HepG2 (cell line): ENCODE results near the gene CCDC122. TPM values are rescaled to one million over a fixed set of nuclear protein-coding genes. Genes with fewer than 3 reads are reported as not detected.

ENCODE experiments used
- ATAC-seq: fragments of 200-7000 bp; cut with Tn5 transposase; 3 replicates; pipeline ENCODE4 v1.9.1; 2020; ENCODE audit warnings: mild to moderate bottlenecking, moderate library complexity
- BruUV-seq: library from RNA; stranded (reverse); fragments of 400-500 nt; replicated peaks from 2 replicates; lab custom pipeline; 2021; lab: Mats Ljungman, UMichigan
- CTCF ChIA-PET: fragments of 300-600 bp; formaldehyde crosslinking; extraction: SDS; loops from one replicate; lab custom pipeline; 2021; ENCODE audit warnings: low total read pairs, inconsistent platforms, low intra/inter-chr PET ratio; lab: Yijun Ruan, JAX
- POLR2A ChIA-PET: fragments of 350-600 bp; sonication (Branson Sonifier 250); formaldehyde crosslinking; loops from one replicate; lab custom pipeline; 2020; ENCODE audit warnings: antibody characterized with exemption, inconsistent platforms; lab: Yijun Ruan, JAX
- DNase-seq: peaks from one replicate; pipeline ENCODE4 v3.0.0-alpha.2; 2015; ENCODE audit warnings: low spot score
- FAIRE-seq: peaks from 3 replicates; lab custom pipeline; 2011; peaks lifted over from hg19 to GRCh38; lab: Jason Lieb, UNC
- H2AFZ ChIP-seq: one replicate; pipeline ENCODE4 v1.6.1; 2011; ENCODE audit warnings: low read length, inconsistent platforms
- H3K27ac ChIP-seq: fragments of 300-600 bp; 3 replicates; pipeline ENCODE4 v1.8.0; 2011; ENCODE audit warnings: mixed run types, mild to moderate bottlenecking, mixed read lengths, low read length, inconsistent platforms; ENCODE audit not compliant: insufficient read depth; ENCODE audit errors: extremely low read length
- H3K27me3 ChIP-seq, 2 experiments: fragments of 200-600 bp in 1 of 2; 2 replicates in 1 of 2; 3 replicates in 1 of 2; pipeline versions ENCODE4 v1.6.0 to v1.8.0; 2011; ENCODE audit warnings: low read length in 2 of 2, mild to moderate bottlenecking in 2 of 2, moderate library complexity in 2 of 2, inconsistent platforms in 1 of 2; ENCODE audit not compliant: insufficient read depth in 2 of 2, control insufficient read depth in 1 of 2
- H3K36me3 ChIP-seq, 2 experiments: fragments of 200-600 bp in 1 of 2; replicated peaks in 1 of 2; 2 replicates in 1 of 2; 3 replicates in 1 of 2; pipeline versions ENCODE4 v1.5.1 to v1.8.0; 2011; ENCODE audit warnings: low read length in 2 of 2, inconsistent platforms in 1 of 2; ENCODE audit not compliant: insufficient read depth in 2 of 2, control insufficient read depth in 1 of 2
- H3K4me1 ChIP-seq: 2 replicates; pipeline ENCODE4 v1.5.1; 2012; ENCODE audit warnings: low read length, inconsistent platforms; ENCODE audit not compliant: insufficient read depth
- H3K4me2 ChIP-seq: 2 replicates; pipeline ENCODE4 v1.6.0; 2011; ENCODE audit warnings: low read depth, low read length, inconsistent platforms
- H3K4me3 ChIP-seq, 3 experiments: fragments of 200-600 bp in 1 of 3; sonication (generic), shearing (Covaris generic) in 1 of 3; replicated peaks in 1 of 3; 2 replicates each; pipeline ENCODE4 v1.5.1; 2011 to 2016; ENCODE audit warnings: low read length in 3 of 3, inconsistent platforms in 2 of 3, low read depth in 2 of 3, mild to moderate bottlenecking in 2 of 3, control low read depth in 1 of 3, mixed read lengths in 1 of 3; ENCODE audit not compliant: insufficient read depth in 1 of 3
- H3K79me2 ChIP-seq: one replicate; pipeline ENCODE4 v1.6.1; 2011; ENCODE audit warnings: low read length, inconsistent platforms; ENCODE audit not compliant: insufficient read depth
- H3K9ac ChIP-seq: 2 replicates; pipeline ENCODE4 v1.6.0; 2011; ENCODE audit warnings: mild to moderate bottlenecking, low read depth, low read length, inconsistent platforms; ENCODE audit not compliant: insufficient read depth
- H3K9me3 ChIP-seq: 2 replicates; pipeline ENCODE4 v1.5.1; 2012; ENCODE audit warnings: mild to moderate bottlenecking, low read length
- H4K20me1 ChIP-seq: 2 replicates; pipeline ENCODE4 v1.6.0; 2011; ENCODE audit warnings: inconsistent platforms, mild to moderate bottlenecking, low read length, moderate library complexity; ENCODE audit not compliant: insufficient read depth
- ETV6 ChIP-seq: sonication (generic); formaldehyde crosslinking; conservative IDR thresholded peaks from 2 replicates; pipeline ENCODE4 v1.4.0; 2020; ENCODE audit warnings: missing genetic modification reagents
- ZBTB8A ChIP-seq: sonication (generic); formaldehyde crosslinking; IDR thresholded peaks from 2 replicates; pipeline ENCODE4 v1.4.0; 2020; ENCODE audit warnings: mild to moderate bottlenecking, low read depth, missing genetic modification reagents, borderline replicate concordance
- ZNF33B ChIP-seq: sonication (generic); formaldehyde crosslinking; IDR thresholded peaks from 2 replicates; pipeline ENCODE4 v1.5.1; 2020; ENCODE audit warnings: mild to moderate bottlenecking, missing genetic modification reagents
- WGBS: methylation state at CpG from one replicate; pipeline ENCODE4 v1.1.6; 2017; ENCODE audit warnings: low lambda C conversion rate; 5-methylcytosine and 5-hydroxymethylcytosine counted together
- in situ Hi-C: cut with HindIII; loops from 2 replicates; pipeline ENCODE4 v1.10.0; 2017; ENCODE audit warnings: low pct_unique_long_range_greater_than_20kb; ENCODE audit not compliant: extremely low pct_ligation_motif_present
- intact Hi-C: fragments of 100-400 bp; cut with micrococcal nuclease; formaldehyde crosslinking; loops from one replicate; pipeline ENCODE4 v1.10.0; 2022; ENCODE audit not compliant: unreplicated experiment
- polyA plus RNA-seq, 8 experiments: library from polyadenylated mRNA; depleted of rRNA in 3 of 8; stranded (reverse) in 7 of 8; unstranded in 1 of 8; fragments of >200 nt; fragmentation: Illumina TruSeq in 4 of 8; extraction: Trizol in 4 of 8; gene quantifications; 2 replicates each; pipeline versions ENCODE4 v1.2.1 to v1.2.3, GENCODE V29; 2011 to 2016; ENCODE audit warnings: low read depth in 4 of 8, missing spikeins in 1 of 8, mixed read lengths in 1 of 8; ENCODE audit not compliant: insufficient read depth in 1 of 8
- total RNA-seq, 5 experiments: library from RNA; depleted of rRNA; stranded (reverse); fragments of >200 nt; fragmentation: Illumina TruSeq; extraction: Trizol; gene quantifications; 2 replicates each; pipeline ENCODE4 v1.2.3, GENCODE V29; 2016; ENCODE audit warnings: low read depth in 1 of 5
- TF ChIP-seq, protein P1 (sequence below): sonication (generic); formaldehyde crosslinking; IDR thresholded peaks from 2 replicates; pipeline ENCODE4 v1.5.0; 2020; ENCODE audit warnings: mild to moderate bottlenecking, missing genetic modification reagents, borderline replicate concordance
- TF ChIP-seq, protein P2 (sequence below): IDR thresholded peaks from 2 replicates; pipeline ENCODE4 v1.6.1; 2012; ENCODE audit warnings: low read depth, low read length, improper control_type of control experiment

Gene CCDC122
- total and polyA plus RNA-seq, 2 of the 13 experiments (the other 11 are each of a cell fraction or from before 2014, with no cell fraction given) = 0.32 to 3.5 TPM

DNA sequence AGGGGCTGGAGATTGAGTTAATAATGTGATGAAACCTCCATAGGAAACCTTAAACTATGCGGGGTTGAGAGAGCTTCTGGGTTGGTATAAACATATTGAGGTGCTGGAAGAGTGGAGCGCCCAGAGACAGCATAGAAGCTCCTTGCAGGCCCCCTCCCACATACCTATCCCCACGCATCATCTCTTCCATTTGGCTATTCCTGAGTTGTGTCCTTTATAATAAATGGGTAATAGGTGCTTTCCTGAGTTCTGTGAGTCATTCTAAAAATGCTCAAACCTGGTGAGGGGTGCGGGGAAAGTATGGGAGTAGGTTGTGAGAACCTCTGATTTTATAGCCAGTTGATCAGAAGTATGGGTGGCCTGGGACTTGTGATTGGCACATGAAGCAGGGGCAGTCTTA, 14.6 kb downstream of the CCDC122 start:
- H3K27ac ChIP-seq = no peak overlapping the region
- no peaks in the 10 kb centered on the region; a peak in 1 of 5 replicates for H3K27me3 ChIP-seq
- H3K9ac ChIP-seq = no peak overlapping the region
- FAIRE-seq = no peak
- ATAC-seq = no peak
- intact Hi-C loops = no loop called here
- no peak overlapping the region for H2AFZ ChIP-seq
- no peaks in the 10 kb centered on the region for H3K36me3 ChIP-seq
- 88% methylated on average over 4 of the region's 4 CpGs for WGBS
- no peaks in the 10 kb centered on the region for H3K4me1 ChIP-seq
- H3K4me3 ChIP-seq = no peak overlapping the region
- in situ Hi-C loops = no loop called here
- H4K20me1 ChIP-seq = no peaks in the 10 kb centered on the region
- ChIA-PET POLR2A (no interaction called here), CTCF (no interaction called here)
- TF ChIP-seq ZNF33B (no peak), ZBTB8A (CRISPR knock-in tag) (no peak), ETV6 (CRISPR knock-in tag) (no peak)
- TF ChIP-seq, protein P1, sequence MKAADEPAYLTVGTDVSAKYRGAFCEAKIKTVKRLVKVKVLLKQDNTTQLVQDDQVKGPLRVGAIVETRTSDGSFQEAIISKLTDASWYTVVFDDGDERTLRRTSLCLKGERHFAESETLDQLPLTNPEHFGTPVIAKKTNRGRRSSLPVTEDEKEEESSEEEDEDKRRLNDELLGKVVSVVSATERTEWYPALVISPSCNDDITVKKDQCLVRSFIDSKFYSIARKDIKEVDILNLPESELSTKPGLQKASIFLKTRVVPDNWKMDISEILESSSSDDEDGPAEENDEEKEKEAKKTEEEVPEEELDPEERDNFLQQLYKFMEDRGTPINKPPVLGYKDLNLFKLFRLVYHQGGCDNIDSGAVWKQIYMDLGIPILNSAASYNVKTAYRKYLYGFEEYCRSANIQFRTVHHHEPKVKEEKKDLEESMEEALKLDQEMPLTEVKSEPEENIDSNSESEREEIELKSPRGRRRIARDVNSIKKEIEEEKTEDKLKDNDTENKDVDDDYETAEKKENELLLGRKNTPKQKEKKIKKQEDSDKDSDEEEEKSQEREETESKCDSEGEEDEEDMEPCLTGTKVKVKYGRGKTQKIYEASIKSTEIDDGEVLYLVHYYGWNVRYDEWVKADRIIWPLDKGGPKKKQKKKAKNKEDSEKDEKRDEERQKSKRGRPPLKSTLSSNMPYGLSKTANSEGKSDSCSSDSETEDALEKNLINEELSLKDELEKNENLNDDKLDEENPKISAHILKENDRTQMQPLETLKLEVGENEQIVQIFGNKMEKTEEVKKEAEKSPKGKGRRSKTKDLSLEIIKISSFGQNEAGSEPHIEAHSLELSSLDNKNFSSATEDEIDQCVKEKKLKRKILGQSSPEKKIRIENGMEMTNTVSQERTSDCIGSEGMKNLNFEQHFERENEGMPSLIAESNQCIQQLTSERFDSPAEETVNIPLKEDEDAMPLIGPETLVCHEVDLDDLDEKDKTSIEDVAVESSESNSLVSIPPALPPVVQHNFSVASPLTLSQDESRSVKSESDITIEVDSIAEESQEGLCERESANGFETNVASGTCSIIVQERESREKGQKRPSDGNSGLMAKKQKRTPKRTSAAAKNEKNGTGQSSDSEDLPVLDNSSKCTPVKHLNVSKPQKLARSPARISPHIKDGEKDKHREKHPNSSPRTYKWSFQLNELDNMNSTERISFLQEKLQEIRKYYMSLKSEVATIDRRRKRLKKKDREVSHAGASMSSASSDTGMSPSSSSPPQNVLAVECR = no peak
- TF ChIP-seq, protein P2, sequence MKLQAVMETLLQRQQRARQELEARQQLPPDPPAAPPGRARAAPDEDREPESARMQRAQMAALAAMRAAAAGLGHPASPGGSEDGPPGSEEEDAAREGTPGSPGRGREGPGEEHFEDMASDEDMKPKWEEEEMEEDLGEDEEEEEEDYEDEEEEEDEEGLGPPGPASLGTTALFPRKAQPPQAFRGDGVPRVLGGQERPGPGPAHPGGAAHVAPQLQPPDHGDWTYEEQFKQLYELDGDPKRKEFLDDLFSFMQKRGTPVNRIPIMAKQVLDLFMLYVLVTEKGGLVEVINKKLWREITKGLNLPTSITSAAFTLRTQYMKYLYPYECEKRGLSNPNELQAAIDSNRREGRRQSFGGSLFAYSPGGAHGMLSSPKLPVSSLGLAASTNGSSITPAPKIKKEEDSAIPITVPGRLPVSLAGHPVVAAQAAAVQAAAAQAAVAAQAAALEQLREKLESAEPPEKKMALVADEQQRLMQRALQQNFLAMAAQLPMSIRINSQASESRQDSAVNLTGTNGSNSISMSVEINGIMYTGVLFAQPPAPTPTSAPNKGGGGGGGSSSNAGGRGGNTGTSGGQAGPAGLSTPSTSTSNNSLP = no peak
- no peak overlapping the region for H3K4me2 ChIP-seq
- no TSS peak for BruUV-seq
- no peak for DNase-seq
- no peaks in the 10 kb centered on the region for H3K9me3 ChIP-seq
- H3K79me2 ChIP-seq = no peaks in the 10 kb centered on the region
